ENCODE results near the gene UBE2E2. TPM values are rescaled to one million over a fixed set of nuclear protein-coding genes. Genes with fewer than 3 reads are reported as not detected.

UBE2E2 gene
- total RNA-seq, 1 donor from 2014 or later, result 32.5 TPM

DNA sequence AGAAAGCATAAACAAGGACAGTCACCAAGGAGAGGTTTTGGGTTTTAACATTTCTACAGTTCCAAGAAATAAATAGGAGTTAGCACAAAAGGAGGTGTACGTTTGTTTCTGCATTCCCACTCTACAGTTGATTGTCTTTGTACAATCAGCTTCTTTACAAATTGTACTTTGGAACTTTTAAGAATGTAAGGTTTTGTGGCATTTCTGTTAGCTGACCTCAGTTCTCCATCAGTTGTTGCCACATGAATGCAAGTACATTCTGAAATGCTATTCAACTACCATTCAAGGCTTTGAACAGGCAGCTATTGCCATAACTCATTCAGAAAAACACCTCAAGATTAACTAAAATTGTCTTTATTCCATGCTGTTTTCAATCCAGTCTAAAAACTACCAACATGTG is 349.4 kb downstream of the UBE2E2 start:
- no peak for TF ChIP-seq CTCF (conservative IDR thresholded peaks at IDR 0.05; ENCODE audit: low read depth, low read length)
- no peak overlapping the region for H3K4me3 ChIP-seq (ENCODE audit: low read depth, low read length)
- no peak for DNase-seq (ENCODE audit: low read depth)

GRCh38 chr3:23553353-23553752 is 350.2 kb downstream of the UBE2E2 start:
- no peak for TF ChIP-seq CTCF (conservative IDR thresholded peaks at IDR 0.05; ENCODE audit: low read depth, low read length)
- DNase-seq (ENCODE audit: low read depth), result no peak
- H3K4me3 ChIP-seq (ENCODE audit: low read depth, low read length), result no peak overlapping the region

DNA sequence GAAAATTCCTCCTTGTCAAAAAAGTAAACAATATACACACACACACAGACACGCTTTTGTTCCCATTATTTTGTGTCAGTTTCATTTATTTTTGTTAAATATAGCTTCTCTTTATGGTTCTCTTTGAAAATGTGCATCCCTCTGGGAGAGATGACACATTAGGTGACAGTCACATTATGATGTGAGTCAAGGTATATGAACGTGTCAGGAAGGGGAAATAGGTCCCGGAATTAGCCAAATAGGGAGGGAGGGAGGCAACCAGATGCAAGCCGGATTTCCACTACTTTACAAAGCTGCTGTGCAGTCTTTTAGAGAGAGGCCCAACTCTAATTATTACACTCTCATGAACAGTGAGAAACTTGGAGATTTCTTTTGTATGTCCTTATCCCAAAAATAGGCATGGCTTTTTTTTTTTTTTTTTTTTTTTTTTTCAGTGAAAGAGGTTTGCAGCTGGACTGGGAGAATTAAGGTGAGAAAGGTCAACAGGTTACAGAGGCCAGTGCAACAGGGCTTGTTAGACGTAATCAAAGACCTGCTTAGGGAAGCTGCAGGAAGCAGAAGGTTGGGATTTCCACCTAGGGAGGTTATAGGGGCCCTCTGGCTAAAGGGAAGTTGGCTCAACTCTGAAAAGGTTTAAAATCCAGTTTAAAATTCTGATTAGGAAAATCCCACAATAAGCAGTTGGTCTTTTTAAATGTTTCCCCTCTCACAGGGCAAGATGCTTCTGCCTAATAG is 362.1 kb downstream of the UBE2E2 start:
- DNase-seq (ENCODE audit: low read depth), result no peak
- H3K4me3 ChIP-seq (ENCODE audit: low read depth, low read length), result no peak overlapping the region
- TF ChIP-seq CTCF (conservative IDR thresholded peaks at IDR 0.05; ENCODE audit: low read depth, low read length), result no peak

DNA sequence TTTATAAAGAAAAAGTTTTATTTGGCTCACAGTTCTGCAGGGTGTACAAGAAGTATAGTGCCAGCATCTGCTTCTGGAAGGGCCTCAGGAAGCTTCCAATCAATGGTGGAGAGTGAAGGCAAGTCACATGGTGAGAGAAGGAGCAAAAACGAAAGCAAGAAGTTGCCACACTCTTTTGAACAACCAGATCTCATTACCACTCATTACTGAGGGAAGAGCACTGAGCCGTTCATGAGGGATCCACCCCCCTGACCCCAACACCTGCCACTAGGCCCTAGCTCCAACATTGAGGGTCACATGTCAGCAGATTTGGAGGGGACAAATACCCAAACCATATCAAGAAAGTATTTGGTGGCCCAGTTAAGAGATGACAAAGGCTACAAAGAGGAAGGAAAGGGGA is 363.4 kb downstream of the UBE2E2 start:
- no peak for DNase-seq (ENCODE audit: low read depth)
- TF ChIP-seq CTCF (conservative IDR thresholded peaks at IDR 0.05; ENCODE audit: low read depth, low read length), result no peak
- H3K4me3 ChIP-seq (ENCODE audit: low read depth, low read length), result no peak overlapping the region

DNA sequence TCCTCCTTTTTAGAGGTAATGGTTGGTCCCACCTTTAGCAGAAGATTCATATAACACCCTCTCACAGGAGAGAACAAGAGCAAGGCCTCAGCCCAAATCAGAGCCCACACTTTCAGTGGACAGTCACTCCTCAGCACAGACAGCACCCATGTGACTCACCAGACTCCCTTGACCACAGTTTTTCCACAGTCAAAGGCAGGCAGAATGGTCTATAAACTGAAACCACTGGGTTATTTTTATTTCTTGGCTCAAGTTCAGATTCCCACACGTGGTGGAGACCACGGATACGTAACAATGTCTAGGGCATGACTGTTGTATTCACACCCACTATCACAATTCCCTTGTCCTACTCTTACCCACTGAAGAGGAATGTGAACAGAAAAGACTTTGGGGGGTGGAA is 364.8 kb downstream of the UBE2E2 start:
- H3K4me3 ChIP-seq (ENCODE audit: low read depth, low read length), result no peak overlapping the region
- DNase-seq (ENCODE audit: low read depth), result peak; percentile 94
- no peak for TF ChIP-seq CTCF (conservative IDR thresholded peaks at IDR 0.05; ENCODE audit: low read depth, low read length)

DNA sequence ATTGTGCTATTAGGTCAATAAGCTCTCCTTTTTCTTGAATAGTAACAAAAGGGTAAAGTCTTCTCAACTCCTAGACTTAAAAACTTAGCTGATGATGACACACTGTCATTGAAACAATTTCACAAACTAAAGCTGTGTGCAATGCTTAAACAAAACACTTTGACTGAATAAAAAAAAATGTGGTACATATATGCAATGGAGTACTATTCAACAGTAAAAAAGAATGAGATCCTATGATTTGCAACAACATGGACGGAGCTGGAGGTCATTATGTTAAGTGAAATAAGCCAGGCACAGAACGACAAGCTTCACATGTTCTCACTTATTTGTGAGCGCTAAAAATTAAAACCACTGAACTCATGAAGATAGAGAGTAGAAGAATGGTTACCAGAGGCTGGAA is 370.7 kb downstream of the UBE2E2 start:
- DNase-seq (ENCODE audit: low read depth), result no peak
- no peak overlapping the region for H3K4me3 ChIP-seq (ENCODE audit: low read depth, low read length)
- TF ChIP-seq CTCF (conservative IDR thresholded peaks at IDR 0.05; ENCODE audit: low read depth, low read length), result no peak

DNA sequence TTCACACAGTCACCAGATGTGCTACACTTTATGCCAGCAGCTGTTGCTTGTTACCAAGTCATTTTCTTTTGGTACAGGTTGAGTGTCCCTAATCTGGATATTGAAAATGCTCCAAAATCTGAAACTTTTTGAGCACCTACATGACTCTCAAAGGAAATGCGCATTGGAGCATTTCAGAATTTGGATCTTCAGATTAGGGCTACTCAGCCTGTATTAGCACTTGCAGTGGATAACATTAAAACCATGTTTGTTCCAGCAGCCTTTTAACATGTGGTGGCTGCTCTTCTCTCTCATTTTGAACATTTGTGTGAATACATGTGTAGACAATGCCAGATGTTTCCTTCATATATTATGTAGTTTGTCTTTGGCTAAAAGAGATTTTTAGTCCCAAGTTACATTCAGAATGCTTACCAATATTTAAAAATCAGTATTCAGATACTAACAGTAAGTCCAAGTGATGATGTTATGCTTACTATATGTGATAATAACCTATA is 371.7 kb downstream of the UBE2E2 start:
- H3K4me3 ChIP-seq (ENCODE audit: low read depth, low read length), result no peak overlapping the region
- TF ChIP-seq CTCF (conservative IDR thresholded peaks at IDR 0.05; ENCODE audit: low read depth, low read length), result no peak
- DNase-seq (ENCODE audit: low read depth), result no peak

Measured in epithelial cell of proximal tubule (primary cell).